Tibial artery (tissue), 4 donors: Measurements from ENCODE around the gene NEAT1.

Experiments
- DNase-seq, 2 donors: peaks; one replicate each; pipeline ENCODE4 v3.0.0-alpha.2; 2019
- H3K27ac ChIP-seq, 2 donors: fragments of 200-600 bp; sonication (generic) in 1 of 2; 1 replicate in 1 of 2; 2 replicates in 1 of 2; pipeline ENCODE4 v1.5.1; 2018 to 2019; ENCODE audit warnings: mild to moderate bottlenecking in 1 of 2
- H3K27me3 ChIP-seq, 2 donors: fragments of 200-600 bp; sonication (generic) in 1 of 2; one replicate each; pipeline versions ENCODE4 v1.5.1 to v1.6.0; 2016 to 2019
- H3K36me3 ChIP-seq, 3 donors: fragments of 200-600 bp; sonication (generic) in 2 of 3; one replicate each; pipeline ENCODE4 v1.5.1; 2016 to 2019; ENCODE audit warnings: mild to moderate bottlenecking in 2 of 3
- H3K4me1 ChIP-seq, 4 donors: fragments of 200-600 bp; sonication (generic) in 2 of 4; 1 replicate in 3 of 4; 2 replicates in 1 of 4; pipeline ENCODE4 v1.5.1; 2016 to 2019
- H3K4me3 ChIP-seq, 2 donors: fragments of 200-600 bp; sonication (generic) in 1 of 2; 1 replicate in 1 of 2; 2 replicates in 1 of 2; pipeline ENCODE4 v1.5.1; 2018 to 2019; ENCODE audit warnings: mild to moderate bottlenecking in 2 of 2
- H3K9me3 ChIP-seq, 3 donors: fragments of 200-600 bp; sonication (generic) in 1 of 3; one replicate each; pipeline ENCODE4 v1.5.1; 2016 to 2019
- intact Hi-C: fragments of 100-400 bp; cut with DNase I; formaldehyde crosslinking; loops from one replicate; pipeline ENCODE4 v1.15.0; 2023; ENCODE audit warnings: low total_unique reads
- TF ChIP-seq, protein P1 (sequence below), 2 experiments: fragments of 200-600 bp in 1 of 2; fragments of 450-650 bp in 1 of 2; IDR thresholded peaks; one replicate each; pipeline ENCODE4 v1.5.1; 2017 to 2019; ENCODE audit warnings: antibody characterized with exemption in 2 of 2, mild to moderate bottlenecking in 1 of 2, moderate library complexity in 1 of 2

NEAT1 gene

DNA sequence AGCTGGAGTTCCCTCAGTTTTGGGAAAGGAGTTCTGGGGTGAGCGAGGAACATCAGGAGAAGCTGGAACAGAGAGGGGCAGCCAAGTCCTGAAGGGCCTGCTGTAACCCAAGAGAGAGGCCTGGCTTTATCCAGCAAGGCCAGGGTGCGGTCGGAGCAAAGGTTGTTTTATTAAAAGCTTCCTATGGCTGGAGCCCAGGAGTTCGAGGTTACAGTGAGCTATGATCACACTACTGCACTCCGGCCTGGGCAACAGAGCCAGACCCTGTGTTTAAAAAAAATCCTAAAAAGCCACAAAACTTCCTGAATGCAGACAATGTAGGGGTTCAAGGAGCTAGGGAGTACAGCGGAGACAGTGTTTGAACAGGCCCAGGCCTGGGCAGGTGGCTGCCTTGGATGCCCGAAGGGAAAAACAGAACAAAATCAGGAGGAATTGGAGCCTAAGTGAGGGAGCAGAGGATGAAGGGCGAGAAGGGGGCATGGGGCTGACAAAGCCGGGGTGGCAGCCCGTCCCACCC, 54.1 kb downstream of the NEAT1 start:
- TF ChIP-seq, protein P1, sequence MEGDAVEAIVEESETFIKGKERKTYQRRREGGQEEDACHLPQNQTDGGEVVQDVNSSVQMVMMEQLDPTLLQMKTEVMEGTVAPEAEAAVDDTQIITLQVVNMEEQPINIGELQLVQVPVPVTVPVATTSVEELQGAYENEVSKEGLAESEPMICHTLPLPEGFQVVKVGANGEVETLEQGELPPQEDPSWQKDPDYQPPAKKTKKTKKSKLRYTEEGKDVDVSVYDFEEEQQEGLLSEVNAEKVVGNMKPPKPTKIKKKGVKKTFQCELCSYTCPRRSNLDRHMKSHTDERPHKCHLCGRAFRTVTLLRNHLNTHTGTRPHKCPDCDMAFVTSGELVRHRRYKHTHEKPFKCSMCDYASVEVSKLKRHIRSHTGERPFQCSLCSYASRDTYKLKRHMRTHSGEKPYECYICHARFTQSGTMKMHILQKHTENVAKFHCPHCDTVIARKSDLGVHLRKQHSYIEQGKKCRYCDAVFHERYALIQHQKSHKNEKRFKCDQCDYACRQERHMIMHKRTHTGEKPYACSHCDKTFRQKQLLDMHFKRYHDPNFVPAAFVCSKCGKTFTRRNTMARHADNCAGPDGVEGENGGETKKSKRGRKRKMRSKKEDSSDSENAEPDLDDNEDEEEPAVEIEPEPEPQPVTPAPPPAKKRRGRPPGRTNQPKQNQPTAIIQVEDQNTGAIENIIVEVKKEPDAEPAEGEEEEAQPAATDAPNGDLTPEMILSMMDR (IDR thresholded peaks at IDR 0.05) = no peak
- Histone ChIP-seq H3K27me3 (no peaks in the 10 kb centered on the region), H3K4me3 (peak overlapping the region; percentile 81 to 91), H3K36me3 (no peaks in the 10 kb centered on the region), H3K9me3 (no peaks in the 10 kb centered on the region), H3K27ac (peak overlapping the region; percentile 97 to 99), H3K4me1 (peaks cover 0 to 82% (median 58%) of the 10 kb centered on the region in 4 donors)
- peak; percentile 30 to 72 for DNase-seq
- intact Hi-C loops = no loop called here

DNA sequence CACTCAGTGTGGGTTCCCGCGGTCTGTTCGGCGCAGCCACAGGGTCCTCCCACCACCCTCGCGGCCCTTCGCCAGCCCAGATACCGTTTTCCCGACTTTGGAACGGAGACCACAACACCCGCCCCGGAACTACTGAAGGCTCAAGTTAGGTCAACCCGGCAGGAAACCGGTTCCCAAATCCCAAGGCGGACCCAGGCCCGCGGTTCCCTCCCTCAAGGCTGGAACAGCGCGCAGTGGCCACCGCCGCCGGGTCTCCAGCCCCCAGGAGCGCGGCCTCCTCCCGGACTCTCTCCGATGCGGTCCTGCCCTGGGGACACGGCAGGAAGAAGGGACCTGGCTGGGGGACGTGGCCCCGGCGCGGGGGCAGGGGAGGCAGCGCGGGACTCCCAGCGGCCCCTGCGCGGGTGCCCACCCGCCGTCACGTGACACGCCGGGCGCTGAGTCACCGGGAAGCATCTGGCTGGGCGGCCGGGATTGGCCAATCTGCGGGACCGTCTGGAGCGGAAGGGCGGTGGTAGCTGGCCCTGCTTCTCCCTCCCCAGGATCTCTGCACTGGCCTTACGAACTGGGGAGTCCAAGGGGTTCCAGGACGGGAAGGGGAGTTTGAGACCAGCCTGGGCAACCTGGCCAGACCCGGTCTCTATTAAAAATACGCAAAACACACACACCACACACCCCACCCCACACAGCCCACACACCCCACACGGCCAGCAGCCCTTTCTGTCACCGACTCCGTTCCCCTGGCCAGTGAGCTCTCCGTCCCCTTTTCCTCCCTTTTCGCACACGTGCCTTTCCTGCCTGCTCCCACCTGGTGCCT, 54.8 kb downstream of the NEAT1 start:
- Histone ChIP-seq H3K36me3 (no peaks in the 10 kb centered on the region), H3K4me3 (peak overlapping the region; percentile 81 to 91), H3K9me3 (no peaks in the 10 kb centered on the region), H3K27ac (peak overlapping the region; percentile 97 to 99), H3K4me1 (peaks cover 0 to 84% (median 60%) of the 10 kb centered on the region in 4 donors), H3K27me3 (no peaks in the 10 kb centered on the region)
- peak; percentile 97 to 98 for DNase-seq
- TF ChIP-seq, protein P1 (IDR thresholded peaks at IDR 0.05) = peak in 1 of 2 experiments; percentile 11
- intact Hi-C loops = no loop called here

DNA sequence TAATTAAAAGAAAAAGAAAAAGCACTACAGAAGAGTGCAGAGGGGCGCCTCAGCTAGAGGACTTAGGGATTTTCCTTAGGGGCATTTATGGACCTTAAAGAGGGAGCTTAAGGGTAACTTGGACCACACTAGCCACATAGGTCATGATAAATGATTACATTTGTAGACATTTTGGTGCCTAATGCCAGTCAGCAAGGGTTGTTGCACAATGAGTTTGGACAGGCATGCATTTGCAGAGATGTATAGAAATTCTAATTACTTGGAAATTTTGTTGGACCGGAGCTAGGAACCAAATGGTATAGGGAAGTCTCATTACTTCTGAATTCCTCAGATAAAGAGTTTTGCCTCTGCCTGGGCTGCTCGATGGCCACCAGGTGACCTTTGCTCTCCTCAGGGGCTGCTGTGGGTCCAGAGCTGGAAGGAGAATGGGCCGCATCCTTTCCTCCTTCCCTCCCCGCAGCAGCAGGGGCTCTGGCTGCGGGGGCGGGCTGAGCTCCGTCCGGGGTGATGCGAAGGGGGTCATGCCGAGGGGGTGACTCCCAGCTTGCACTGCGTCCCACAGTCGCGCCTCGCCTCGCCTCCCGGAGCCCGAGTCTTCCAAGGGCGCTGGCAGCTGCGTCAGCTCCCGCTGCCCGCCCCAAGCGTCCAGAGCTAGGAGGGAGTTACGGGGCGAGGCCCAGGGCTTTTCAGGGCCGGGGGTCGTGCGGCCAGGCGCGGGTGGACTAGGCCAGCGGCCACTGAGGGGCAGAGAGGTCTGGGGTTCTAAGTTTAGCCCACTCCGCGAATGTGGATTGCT, 56.0 kb downstream of the NEAT1 start:
- Histone ChIP-seq H3K36me3 (no peaks in the 10 kb centered on the region), H3K9me3 (no peaks in the 10 kb centered on the region), H3K27ac (peak overlapping the region; percentile 97 to 99), H3K27me3 (no peaks in the 10 kb centered on the region), H3K4me3 (peak overlapping the region; percentile 81 to 91), H3K4me1 (peaks cover 0 to 74% (median 51%) of the 10 kb centered on the region in 4 donors)
- intact Hi-C loops = no loop called here
- TF ChIP-seq, protein P1 (IDR thresholded peaks at IDR 0.05) = no peak
- peak; percentile 51 to 84 for DNase-seq

DNA sequence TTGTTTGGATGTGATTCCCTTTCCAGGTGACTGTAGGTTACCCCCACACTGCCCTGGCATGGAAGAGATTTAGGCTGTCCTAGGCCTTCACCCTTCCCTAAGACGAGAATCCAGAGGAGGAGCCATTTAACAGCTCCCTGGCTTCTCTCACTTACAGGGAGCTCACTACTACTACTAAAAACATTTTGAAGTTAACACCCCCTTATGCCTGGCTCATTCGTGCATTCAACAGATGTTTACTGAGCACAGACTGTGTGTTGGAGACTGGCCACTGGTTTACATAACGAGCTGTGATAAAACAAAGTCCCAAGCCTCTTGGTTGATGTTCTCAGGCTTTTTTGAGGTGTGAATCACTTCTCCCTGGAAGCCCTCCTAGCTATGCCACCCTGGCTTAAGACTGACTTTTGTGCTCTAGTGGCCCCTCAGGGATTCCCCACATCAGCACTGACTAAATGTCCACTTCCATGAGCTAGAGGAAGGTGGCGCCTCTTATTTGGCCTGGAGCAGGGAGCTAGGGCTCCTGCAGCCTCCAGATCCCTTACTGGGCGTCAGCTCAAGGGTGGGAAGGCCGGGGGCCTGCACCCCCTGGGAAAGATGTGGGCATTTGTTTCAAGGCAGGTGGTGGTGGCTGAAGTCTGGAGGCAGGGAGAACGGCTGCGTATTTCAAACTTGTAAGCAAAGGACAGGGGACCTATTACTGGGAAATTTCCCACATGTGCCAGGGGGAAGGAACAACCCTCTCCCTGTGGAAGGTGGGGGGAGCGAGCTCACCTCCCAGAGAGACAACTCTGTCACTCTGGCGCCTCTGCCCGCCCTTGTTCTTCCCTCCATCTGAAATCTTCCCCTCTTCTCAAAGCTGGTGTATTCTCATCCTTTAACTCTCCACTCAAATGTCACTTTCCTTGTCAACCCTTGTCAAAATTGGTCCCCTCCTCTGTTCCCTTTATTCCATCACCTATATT, 56.9 kb downstream of the NEAT1 start:
- Histone ChIP-seq H3K27me3 (no peaks in the 10 kb centered on the region), H3K4me3 (peak overlapping the region; percentile 81 to 91), H3K27ac (peak overlapping the region; percentile 97 to 99), H3K4me1 (peaks cover 0 to 79% (median 51%) of the 10 kb centered on the region in 4 donors), H3K9me3 (no peaks in the 10 kb centered on the region), H3K36me3 (no peaks in the 10 kb centered on the region)
- TF ChIP-seq, protein P1 (IDR thresholded peaks at IDR 0.05) = peak; percentile 39 to 46
- intact Hi-C loops = no loop called here
- peak; percentile 86 to 90 for DNase-seq
